ENCODE measurements around the gene CUL7.

CUL7 gene

DNA sequence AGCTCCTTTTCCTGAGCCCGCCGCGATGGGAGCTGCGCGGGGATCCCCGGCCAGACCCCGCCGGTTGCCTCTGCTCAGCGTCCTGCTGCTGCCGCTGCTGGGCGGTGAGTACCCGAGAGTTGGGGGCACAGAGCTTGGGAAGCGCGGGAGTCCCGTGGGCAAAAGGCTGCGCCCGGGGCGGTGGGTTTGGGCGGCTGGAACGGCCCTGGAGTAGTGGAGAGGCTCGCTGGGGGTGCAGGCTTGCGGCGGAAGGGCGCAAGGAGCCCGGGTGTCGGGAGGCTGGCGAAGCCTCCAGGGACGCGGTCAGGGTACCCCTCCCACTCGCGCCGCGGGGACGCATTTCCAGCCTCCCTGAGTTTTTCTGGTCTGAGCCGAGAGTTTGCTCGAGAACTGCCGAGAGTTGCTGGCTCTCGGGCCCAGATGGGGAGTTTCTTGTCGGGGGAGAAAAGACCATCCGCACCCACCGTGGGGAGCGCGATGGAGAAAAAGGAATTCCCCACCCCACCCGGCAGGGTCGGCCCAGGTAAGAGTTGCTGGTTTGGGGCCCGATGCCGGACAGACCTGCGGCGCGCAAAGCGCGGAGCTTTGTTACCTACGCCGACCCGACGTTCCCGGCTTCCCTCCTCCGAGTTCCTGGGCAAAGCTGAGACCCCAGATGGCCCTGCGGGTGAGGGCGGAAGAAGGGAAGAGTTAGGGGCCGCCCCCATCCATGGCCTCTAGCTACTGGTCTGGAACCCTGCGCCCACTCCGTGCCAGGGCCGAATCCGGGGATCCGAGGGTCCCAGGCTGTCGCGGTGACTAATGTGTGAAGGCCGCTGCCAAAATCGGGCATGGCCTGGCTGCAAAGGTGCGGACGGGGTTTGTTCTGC is 23.0 kb upstream of the CUL7 start:
- TF ChIP-seq, protein P1, sequence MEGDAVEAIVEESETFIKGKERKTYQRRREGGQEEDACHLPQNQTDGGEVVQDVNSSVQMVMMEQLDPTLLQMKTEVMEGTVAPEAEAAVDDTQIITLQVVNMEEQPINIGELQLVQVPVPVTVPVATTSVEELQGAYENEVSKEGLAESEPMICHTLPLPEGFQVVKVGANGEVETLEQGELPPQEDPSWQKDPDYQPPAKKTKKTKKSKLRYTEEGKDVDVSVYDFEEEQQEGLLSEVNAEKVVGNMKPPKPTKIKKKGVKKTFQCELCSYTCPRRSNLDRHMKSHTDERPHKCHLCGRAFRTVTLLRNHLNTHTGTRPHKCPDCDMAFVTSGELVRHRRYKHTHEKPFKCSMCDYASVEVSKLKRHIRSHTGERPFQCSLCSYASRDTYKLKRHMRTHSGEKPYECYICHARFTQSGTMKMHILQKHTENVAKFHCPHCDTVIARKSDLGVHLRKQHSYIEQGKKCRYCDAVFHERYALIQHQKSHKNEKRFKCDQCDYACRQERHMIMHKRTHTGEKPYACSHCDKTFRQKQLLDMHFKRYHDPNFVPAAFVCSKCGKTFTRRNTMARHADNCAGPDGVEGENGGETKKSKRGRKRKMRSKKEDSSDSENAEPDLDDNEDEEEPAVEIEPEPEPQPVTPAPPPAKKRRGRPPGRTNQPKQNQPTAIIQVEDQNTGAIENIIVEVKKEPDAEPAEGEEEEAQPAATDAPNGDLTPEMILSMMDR (IDR thresholded peaks at IDR 0.05; ENCODE audit: unreplicated experiment in 3 of 3): no peak
- Mint-ChIP-seq H3K4me1 (peaks cover 71% of the 10 kb centered on the region), H3K4me3 (peak overlapping the region; percentile 74 to 88 (median 82)), H3K27ac (peak overlapping the region; percentile 89 to 90 (median 90)), H3K9me3 (no peaks in the 10 kb centered on the region), H3K36me3 (ENCODE audit: low read depth) (peaks cover 29% of the 10 kb centered on the region), H3K27me3 (ENCODE audit: low read depth) (no peaks in the 10 kb centered on the region)

DNA sequence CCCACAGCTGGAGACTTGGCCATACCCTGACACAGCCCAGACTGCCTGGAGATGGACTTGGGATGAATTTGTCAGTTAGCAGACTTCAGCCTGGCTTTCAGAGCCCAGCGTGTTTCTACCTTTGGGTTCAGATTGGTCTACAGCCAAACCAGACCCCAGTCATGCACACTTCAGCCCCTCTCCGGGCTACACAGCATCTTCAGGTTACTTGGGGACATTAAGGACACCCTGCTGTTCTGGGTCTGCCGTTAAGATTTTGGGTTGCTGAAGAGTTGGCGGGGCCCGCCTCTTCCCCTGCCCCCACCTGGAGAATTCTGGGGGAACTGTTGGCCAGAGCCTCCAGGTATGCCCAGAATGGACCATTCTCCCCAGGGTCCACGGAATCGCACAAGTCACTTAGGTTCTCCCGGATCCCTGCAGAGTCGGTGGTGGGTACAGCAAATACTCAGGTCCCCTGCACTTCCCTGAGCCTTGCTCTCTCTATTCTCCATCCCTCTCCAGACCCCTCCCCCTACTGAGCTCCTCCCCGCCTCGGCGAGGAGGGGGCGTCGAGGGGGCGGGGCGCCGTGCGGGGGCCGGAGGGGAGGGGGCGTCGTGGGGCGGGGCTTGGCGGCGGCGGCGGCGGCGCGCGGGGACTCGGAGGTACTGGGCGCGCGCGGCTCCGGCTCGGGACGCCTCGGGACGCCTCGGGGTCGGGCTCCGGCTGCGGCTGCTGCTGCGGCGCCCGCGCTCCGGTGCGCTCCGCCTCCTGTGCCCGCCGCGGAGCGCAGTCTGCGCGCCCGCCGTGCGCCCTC is 22.2 kb upstream of the CUL7 start, which contains the start of gene PTK7:
Gene PTK7 (plus strand): TSS at position 645 of the 794 bp plus-strand sequence. CDS start 175 bp downstream, outside the sequence.
- TF ChIP-seq, protein P1 (IDR thresholded peaks at IDR 0.05; ENCODE audit: unreplicated experiment in 3 of 3): no peak
- H3K4me3 Mint-ChIP-seq: peak within 1 kb of the TSS; percentile 82 to 90 (median 89)
- peaks cover 28% of the 10 kb centered on the region for H3K36me3 Mint-ChIP-seq (ENCODE audit: low read depth)
- H3K4me1 Mint-ChIP-seq: peaks cover 71% of the 10 kb centered on the region
- no peaks in the 10 kb centered on the region for H3K27me3 Mint-ChIP-seq (ENCODE audit: low read depth)
- peak within 1 kb of the TSS; percentile 95 to 99 (median 97) for H3K27ac Mint-ChIP-seq
- no peaks in the 10 kb centered on the region for H3K9me3 Mint-ChIP-seq

DNA sequence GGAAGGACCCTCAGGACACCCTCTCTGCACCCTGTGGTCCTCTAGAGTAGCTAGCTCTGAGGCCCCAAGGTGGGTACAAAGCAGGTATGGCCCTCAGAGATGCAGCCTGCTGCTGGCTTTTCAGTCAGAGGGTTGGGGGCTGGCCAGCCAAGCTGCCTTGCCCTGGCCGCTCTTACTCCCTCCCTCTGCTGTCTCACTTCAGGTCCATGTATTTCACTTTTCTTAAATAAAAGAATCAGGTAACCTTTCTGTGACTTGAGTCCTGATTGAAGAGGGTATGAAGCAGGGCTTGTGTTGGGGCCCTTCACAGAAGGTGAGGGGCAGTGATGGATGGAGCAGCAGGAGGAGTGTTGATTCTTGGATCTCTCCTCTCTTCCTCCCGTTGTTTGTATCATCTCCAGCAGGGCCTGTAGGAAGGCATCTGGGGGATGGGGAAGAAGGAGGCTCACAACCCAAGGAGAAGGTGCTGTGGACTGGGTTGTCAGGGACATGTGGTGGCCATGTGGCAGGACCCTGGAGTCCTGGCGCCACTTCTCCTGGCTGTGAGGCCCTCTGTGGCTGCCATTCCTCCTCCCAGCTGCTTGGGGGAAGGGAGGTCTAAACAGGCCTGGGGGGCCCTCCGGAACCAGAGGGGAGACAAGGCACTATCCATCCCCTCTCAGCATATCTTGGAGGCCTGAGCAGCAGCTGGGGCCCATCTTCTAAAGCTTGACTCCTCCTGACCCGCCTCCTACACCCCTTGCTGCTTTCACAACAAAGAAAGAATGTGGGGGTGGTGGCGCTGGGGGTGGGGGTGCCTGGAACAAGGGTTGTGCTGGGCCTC is 21.4 kb upstream of the CUL7 start:
- H3K4me3 Mint-ChIP-seq: peak overlapping the region; percentile 82 to 90 (median 89)
- no peaks in the 10 kb centered on the region for H3K9me3 Mint-ChIP-seq
- TF ChIP-seq, protein P1 (IDR thresholded peaks at IDR 0.05; ENCODE audit: unreplicated experiment in 3 of 3): no peak
- peak overlapping the region; percentile 95 to 99 (median 97) for H3K27ac Mint-ChIP-seq
- no peaks in the 10 kb centered on the region for H3K27me3 Mint-ChIP-seq (ENCODE audit: low read depth)
- peaks cover 29% of the 10 kb centered on the region for H3K36me3 Mint-ChIP-seq (ENCODE audit: low read depth)
- H3K4me1 Mint-ChIP-seq: peaks cover 69% of the 10 kb centered on the region

DNA sequence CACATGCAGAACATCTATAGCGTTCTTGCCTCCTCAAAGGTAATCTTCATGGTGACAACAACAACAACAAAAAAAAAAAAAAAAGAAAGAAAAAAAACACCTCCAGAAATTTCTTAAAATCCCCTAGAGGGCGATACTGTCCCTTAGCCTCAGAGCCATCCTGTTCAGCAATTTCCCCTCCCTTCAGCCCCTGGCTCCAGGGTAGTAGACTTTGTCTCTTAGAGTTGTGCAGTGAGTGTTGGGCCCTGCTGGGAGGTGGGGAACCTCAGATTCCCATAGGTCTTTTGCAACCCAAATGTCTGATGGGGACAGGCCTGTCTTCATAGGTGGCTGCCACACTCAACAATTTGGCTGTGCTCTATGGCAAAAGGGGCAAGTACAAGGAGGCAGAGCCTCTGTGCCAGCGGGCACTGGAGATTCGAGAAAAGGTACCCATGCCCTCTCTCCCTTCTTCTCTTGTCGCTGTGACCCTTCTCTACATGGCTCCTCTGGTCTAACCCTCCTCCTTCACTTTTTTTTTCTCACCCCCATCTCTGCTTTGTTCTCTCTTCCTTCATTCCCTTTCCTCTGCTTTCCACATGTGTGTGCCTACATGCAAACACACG is 16.5 kb upstream of the CUL7 start:
- Mint-ChIP-seq H3K27me3 (ENCODE audit: low read depth) (no peaks in the 10 kb centered on the region), H3K36me3 (ENCODE audit: low read depth) (peaks cover 43% of the 10 kb centered on the region), H3K4me1 (peaks cover 40% of the 10 kb centered on the region), H3K9me3 (no peaks in the 10 kb centered on the region), H3K4me3 (peak overlapping the region; percentile 53 to 60 (median 59)), H3K27ac (peak overlapping the region; percentile 80 to 97 (median 95))
- TF ChIP-seq, protein P1 (IDR thresholded peaks at IDR 0.05; ENCODE audit: unreplicated experiment in 3 of 3): peak; percentile 59 to 78 (median 67)

DNA sequence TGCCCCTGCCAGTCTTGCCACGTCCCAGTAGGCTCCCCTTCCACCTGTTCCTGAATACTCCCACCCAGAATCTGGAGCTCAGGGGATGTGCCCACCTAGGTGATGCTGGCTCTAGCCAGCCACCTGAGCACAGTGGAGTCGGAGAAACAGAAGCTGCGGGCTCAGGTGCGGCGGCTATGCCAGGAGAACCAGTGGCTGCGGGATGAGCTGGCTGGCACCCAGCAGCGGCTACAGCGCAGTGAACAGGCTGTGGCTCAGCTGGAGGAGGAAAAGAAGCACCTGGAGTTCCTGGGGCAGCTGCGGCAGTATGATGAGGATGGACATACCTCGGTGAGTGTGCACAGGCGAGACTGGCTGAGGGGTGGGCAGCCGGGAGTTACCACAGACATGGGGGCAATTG is 9.2 kb upstream of the CUL7 start:
- Mint-ChIP-seq H3K9me3 (no peaks in the 10 kb centered on the region), H3K4me3 (no peak overlapping the region), H3K27me3 (ENCODE audit: low read depth) (no peaks in the 10 kb centered on the region), H3K27ac (no peak overlapping the region), H3K4me1 (peaks cover 38% of the 10 kb centered on the region), H3K36me3 (ENCODE audit: low read depth) (peaks cover 47% of the 10 kb centered on the region)
- TF ChIP-seq, protein P1 (IDR thresholded peaks at IDR 0.05; ENCODE audit: unreplicated experiment in 3 of 3): no peak
